Measurements from ENCODE around the gene TSPAN9.

DNA sequence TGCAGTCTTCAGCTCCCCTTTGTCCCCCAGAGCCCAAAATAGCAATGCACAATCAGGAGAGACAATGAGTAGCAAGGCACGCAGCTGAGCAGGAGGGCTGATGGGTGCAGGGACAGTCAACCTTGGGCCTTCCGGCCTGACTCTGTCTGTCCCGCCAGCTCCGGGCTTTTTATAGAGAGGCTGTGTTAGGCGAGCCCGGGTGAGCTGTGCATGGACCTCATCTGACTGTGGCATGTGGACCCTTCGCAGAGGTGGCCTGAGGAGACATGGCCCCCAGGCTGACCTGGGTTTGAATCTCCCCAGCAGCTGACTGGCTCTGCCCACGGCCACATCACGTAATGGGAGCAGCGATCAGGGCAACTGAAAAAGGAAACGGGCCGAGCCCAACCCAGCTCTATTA, 177.9 kb downstream of the TSPAN9 start:
- TF ChIP-seq POLR2A (IDR thresholded peaks at IDR 0.05) (no peak), POLR2AphosphoS5 (IDR thresholded peaks at IDR 0.05) (no peak)
- TF ChIP-seq, protein P1, sequence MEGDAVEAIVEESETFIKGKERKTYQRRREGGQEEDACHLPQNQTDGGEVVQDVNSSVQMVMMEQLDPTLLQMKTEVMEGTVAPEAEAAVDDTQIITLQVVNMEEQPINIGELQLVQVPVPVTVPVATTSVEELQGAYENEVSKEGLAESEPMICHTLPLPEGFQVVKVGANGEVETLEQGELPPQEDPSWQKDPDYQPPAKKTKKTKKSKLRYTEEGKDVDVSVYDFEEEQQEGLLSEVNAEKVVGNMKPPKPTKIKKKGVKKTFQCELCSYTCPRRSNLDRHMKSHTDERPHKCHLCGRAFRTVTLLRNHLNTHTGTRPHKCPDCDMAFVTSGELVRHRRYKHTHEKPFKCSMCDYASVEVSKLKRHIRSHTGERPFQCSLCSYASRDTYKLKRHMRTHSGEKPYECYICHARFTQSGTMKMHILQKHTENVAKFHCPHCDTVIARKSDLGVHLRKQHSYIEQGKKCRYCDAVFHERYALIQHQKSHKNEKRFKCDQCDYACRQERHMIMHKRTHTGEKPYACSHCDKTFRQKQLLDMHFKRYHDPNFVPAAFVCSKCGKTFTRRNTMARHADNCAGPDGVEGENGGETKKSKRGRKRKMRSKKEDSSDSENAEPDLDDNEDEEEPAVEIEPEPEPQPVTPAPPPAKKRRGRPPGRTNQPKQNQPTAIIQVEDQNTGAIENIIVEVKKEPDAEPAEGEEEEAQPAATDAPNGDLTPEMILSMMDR (IDR thresholded peaks at IDR 0.05) = no peak
